Nephron progenitor cell (in vitro differentiated cells): ENCODE data around the gene GPR132.

Experiments used
- DNase-seq: peaks from one replicate; pipeline ENCODE4 v3.0.0; 2021
- H3K27ac Mint-ChIP-seq: 2 replicates; pipeline ENCODE4 v1.8.0; 2021; ENCODE audit warnings: mild to moderate bottlenecking, moderate library complexity, mixed read lengths
- H3K27me3 Mint-ChIP-seq: 2 replicates; pipeline ENCODE4 v1.8.0; 2021; ENCODE audit warnings: mild to moderate bottlenecking, low read depth, mixed read lengths; ENCODE audit not compliant: poor library complexity
- H3K36me3 Mint-ChIP-seq: 2 replicates; pipeline ENCODE4 v1.8.0; 2021; ENCODE audit warnings: low read depth, mixed read lengths
- H3K4me1 Mint-ChIP-seq: 2 replicates; pipeline ENCODE4 v1.8.0; 2021; ENCODE audit warnings: mixed read lengths
- H3K4me3 Mint-ChIP-seq: 2 replicates; pipeline ENCODE4 v1.8.0; 2021; ENCODE audit warnings: mild to moderate bottlenecking, moderate library complexity, mixed read lengths
- H3K9me3 Mint-ChIP-seq: 2 replicates; pipeline ENCODE4 v1.8.0; 2021; ENCODE audit warnings: mild to moderate bottlenecking, moderate library complexity, mixed read lengths
- CTCF ChIP-seq: fragments of 200-600 bp; sonication (generic); IDR thresholded peaks from 2 replicates; pipeline ENCODE4 v1.5.0; 2021; ENCODE audit warnings: antibody characterized with exemption

The GPR132 gene

GRCh38 chr14:105058521-105059034 lies 6.7 kb downstream of the GPR132 start:
- no peaks in the 10 kb centered on the region for H3K36me3 Mint-ChIP-seq
- no peak overlapping the region for H3K4me3 Mint-ChIP-seq
- H3K9me3 Mint-ChIP-seq: no peaks in the 10 kb centered on the region
- peaks cover 47% of the 10 kb centered on the region for H3K4me1 Mint-ChIP-seq
- TF ChIP-seq CTCF: no peak
- peaks cover 44% of the 10 kb centered on the region for H3K27me3 Mint-ChIP-seq
- no peak for DNase-seq
- H3K27ac Mint-ChIP-seq: no peak overlapping the region

- H3K4me1 Mint-ChIP-seq: peaks cover 44% of the 10 kb centered on the region
- H3K27me3 Mint-ChIP-seq: peaks cover 54% of the 10 kb centered on the region
- TF ChIP-seq CTCF: no peak
- no peaks in the 10 kb centered on the region for H3K9me3 Mint-ChIP-seq
- H3K36me3 Mint-ChIP-seq: no peaks in the 10 kb centered on the region
- no peak overlapping the region for H3K27ac Mint-ChIP-seq
- no peak overlapping the region for H3K4me3 Mint-ChIP-seq
- DNase-seq: no peak
These were observed 8.9 kb downstream of the GPR132 start for GRCh38 chr14:105056303-105056831.

- H3K4me1 Mint-ChIP-seq: peaks cover 44% of the 10 kb centered on the region
- no peak overlapping the region for H3K4me3 Mint-ChIP-seq
- H3K27ac Mint-ChIP-seq: no peak overlapping the region
- no peak for TF ChIP-seq CTCF
- no peaks in the 10 kb centered on the region for H3K9me3 Mint-ChIP-seq
- H3K27me3 Mint-ChIP-seq: peaks cover 59% of the 10 kb centered on the region
- DNase-seq: no peak
- no peaks in the 10 kb centered on the region for H3K36me3 Mint-ChIP-seq
These were observed 9.4 kb downstream of the GPR132 start for GRCh38 chr14:105055736-105056302.

GRCh38 chr14:105055334-105055733 lies 9.9 kb downstream of the GPR132 start:
- no peaks in the 10 kb centered on the region for H3K9me3 Mint-ChIP-seq

GRCh38 chr14:105053996-105054395 lies 11.2 kb downstream of the GPR132 start:
- no peaks in the 10 kb centered on the region for H3K36me3 Mint-ChIP-seq
- no peak overlapping the region for H3K4me3 Mint-ChIP-seq
- no peak overlapping the region for H3K27ac Mint-ChIP-seq
- H3K27me3 Mint-ChIP-seq: peaks cover 59% of the 10 kb centered on the region
- H3K4me1 Mint-ChIP-seq: peaks cover 26% of the 10 kb centered on the region
- H3K9me3 Mint-ChIP-seq: no peaks in the 10 kb centered on the region
- TF ChIP-seq CTCF: no peak
- DNase-seq: no peak

More at GRCh38 chr14:105055334-105055733, 9.9 kb downstream of the GPR132 start:
- Mint-ChIP-seq H3K4me1 (peaks cover 39% of the 10 kb centered on the region), H3K4me3 (peak overlapping the region; percentile 55), H3K27ac (no peak overlapping the region), H3K36me3 (no peaks in the 10 kb centered on the region), H3K27me3 (peaks cover 59% of the 10 kb centered on the region)
- no peak for DNase-seq
- TF ChIP-seq CTCF: no peak

- H3K9me3 Mint-ChIP-seq: no peaks in the 10 kb centered on the region
- H3K4me3 Mint-ChIP-seq: no peak overlapping the region
- H3K27me3 Mint-ChIP-seq: peaks cover 62% of the 10 kb centered on the region
- no peak for TF ChIP-seq CTCF
- H3K36me3 Mint-ChIP-seq: no peaks in the 10 kb centered on the region
- H3K27ac Mint-ChIP-seq: no peak overlapping the region
- peaks cover 26% of the 10 kb centered on the region for H3K4me1 Mint-ChIP-seq
- DNase-seq: no peak
These were observed 11.8 kb downstream of the GPR132 start for GRCh38 chr14:105053421-105053820.
